HG03280 (cell line): ENCODE data around the gene ZC3H15.
"Not testable (repeated sequence)": the region's sequence is repeated elsewhere in the genome, so short reads cannot be mapped to it uniquely, and the experiment has no call there.

Experiments
- ATAC-seq: cut with Tn5 transposase; IDR thresholded peaks from one replicate; pipeline ENCODE4 v1.9.1; 2021; ENCODE audit warnings: mild to moderate bottlenecking, moderate library complexity; ENCODE audit not compliant: unreplicated experiment

ZC3H15 gene

GRCh38 chr2:186485871-186486650 lies at the start of gene ZC3H15:
TSS of gene ZC3H15 (plus strand) at chr2:186486260. CDS start at chr2:186486383, 123 bp downstream.
- peak; percentile 85 for ATAC-seq

GRCh38 chr2:186437719-186438118 lies 48.3 kb upstream of the ZC3H15 start:
- ATAC-seq: no peak

- ATAC-seq: not testable (repeated sequence)
These were observed 46.4 kb upstream of the ZC3H15 start for GRCh38 chr2:186439673-186440095.

GRCh38 chr2:186440506-186440905 lies 45.6 kb upstream of the ZC3H15 start:
- ATAC-seq: no peak

GRCh38 chr2:186442885-186443284 lies 43.2 kb upstream of the ZC3H15 start:
- ATAC-seq: no peak

GRCh38 chr2:186443851-186444250 lies 42.2 kb upstream of the ZC3H15 start:
- no peak for ATAC-seq

- ATAC-seq: no peak
These were observed 40.6 kb upstream of the ZC3H15 start for GRCh38 chr2:186445506-186445905.

GRCh38 chr2:186455613-186456012 lies 30.4 kb upstream of the ZC3H15 start:
- no peak for ATAC-seq

GRCh38 chr2:186456941-186457340 lies 29.1 kb upstream of the ZC3H15 start:
- ATAC-seq: no peak

- no peak for ATAC-seq
These were observed 28.2 kb upstream of the ZC3H15 start for GRCh38 chr2:186457908-186458307.

GRCh38 chr2:186459009-186459408 lies 27.1 kb upstream of the ZC3H15 start:
- ATAC-seq: no peak

- peak; percentile 84 for ATAC-seq
These were observed 25.6 kb upstream of the ZC3H15 start for GRCh38 chr2:186460465-186460864.

GRCh38 chr2:186466743-186467142 lies 19.3 kb upstream of the ZC3H15 start:
- no peak for ATAC-seq

GRCh38 chr2:186467421-186467820 lies 18.6 kb upstream of the ZC3H15 start:
- ATAC-seq: no peak

GRCh38 chr2:186472722-186473493 lies 13.2 kb upstream of the ZC3H15 start:
- ATAC-seq: not testable (repeated sequence)

GRCh38 chr2:186474239-186474638 lies 11.8 kb upstream of the ZC3H15 start:
- ATAC-seq: not testable (repeated sequence)

- no peak for ATAC-seq
These were observed 8.3 kb upstream of the ZC3H15 start for GRCh38 chr2:186477790-186478189.

GRCh38 chr2:186480991-186481390 lies 5.1 kb upstream of the ZC3H15 start:
- ATAC-seq: no peak

- ATAC-seq: no peak
These were observed 1.9 kb upstream of the ZC3H15 start for GRCh38 chr2:186484062-186484735.

GRCh38 chr2:186485576-186485870 lies 537 bp upstream of the ZC3H15 start:
- peak; percentile 36 for ATAC-seq
